EH (cell line): ENCODE data around the gene HLA-DMB.

Source experiments
- DNase-seq: peaks from one replicate; pipeline ENCODE4 v3.0.0-alpha.2; 2015; ENCODE audit warnings: low read depth

The HLA-DMB gene

GRCh38 chr6:32940656-32941213 lies at the start of gene HLA-DMB:
Gene HLA-DMB, minus strand, starts transcription at chr6:32941028. Its CDS starts 221 bp downstream, at chr6:32940807.
- peak; percentile 77 for DNase-seq

GRCh38 chr6:32989368-32989767 lies 48.5 kb upstream of the HLA-DMB start:
- no peak for DNase-seq

- peak; percentile 83 for DNase-seq
These were observed 44.0 kb upstream of the HLA-DMB start for GRCh38 chr6:32984622-32985389.

DNA sequence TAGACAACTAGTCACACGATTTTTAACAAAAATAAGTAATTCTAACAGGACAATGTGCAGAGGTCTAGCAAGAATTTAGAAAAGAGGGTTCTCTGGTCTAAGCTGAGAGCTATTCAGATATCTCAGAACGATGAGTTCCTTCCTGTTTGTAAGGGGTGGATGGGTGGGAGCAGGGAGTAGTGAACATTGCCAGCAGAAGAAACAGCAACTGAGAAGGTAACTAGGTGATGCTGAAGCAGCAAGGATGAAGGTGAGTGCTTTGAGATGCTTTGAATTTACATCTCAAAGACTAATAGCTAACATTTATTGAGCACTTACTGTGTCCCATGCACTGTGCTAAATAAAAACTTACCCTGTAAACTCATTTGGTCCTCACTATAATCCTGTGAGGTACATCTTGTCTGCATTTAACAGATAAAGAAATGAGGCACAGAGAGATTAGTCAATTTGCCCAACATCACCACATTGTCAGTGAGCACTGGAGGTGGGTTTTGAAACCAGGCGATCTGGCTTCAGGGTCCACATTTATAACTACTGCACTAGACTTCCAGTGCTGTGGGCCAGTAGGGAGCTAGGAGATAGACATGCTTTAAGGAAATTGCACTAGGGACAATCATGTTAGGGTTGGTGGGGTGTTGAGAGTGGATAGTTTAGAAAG lies 43.3 kb upstream of the HLA-DMB start:
- DNase-seq, result no peak

GRCh38 chr6:32983493-32983848 lies 42.6 kb upstream of the HLA-DMB start:
- no peak for DNase-seq

DNA sequence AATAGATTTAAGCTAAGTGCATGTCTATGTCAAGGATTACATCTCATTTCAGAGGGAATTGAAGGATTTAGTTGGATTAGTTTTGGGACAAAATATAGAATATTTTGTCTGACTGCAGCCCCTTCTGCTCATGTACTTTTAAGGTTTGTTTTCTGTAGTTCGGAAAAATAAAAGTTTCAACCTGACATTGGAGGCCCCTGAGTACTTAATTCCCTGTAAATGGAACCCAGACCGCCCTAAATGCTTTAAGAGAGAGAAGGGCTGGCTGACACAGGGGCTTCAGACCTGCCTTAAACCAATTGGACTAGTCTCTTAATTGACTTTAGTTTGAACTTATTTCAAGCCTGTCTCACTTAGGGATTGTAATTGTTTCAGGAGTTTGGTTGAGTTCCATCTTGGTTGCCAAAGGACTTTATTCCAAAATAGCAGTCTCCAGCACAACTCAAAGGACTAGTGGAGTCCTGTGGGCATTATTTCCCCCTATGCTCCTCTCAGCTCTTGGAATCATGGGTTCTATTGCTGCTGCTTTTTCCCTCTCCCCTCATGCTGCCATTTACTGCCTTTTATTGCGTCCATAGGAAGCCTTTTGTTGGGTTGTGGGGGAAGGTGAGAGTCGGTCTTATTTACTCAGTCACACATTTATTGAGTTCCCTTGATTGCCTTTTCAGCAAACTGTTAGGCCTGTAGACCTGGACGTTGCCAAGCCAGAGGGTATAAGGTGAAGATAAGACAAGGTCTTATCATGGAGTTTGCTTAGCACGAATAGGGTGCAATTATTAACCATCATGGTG lies 42.1 kb upstream of the HLA-DMB start:
- DNase-seq, result no peak

GRCh38 chr6:32982084-32982701 lies 41.4 kb upstream of the HLA-DMB start:
- peak; percentile 25 for DNase-seq

- DNase-seq, result no peak
These were observed 39.7 kb upstream of the HLA-DMB start for GRCh38 chr6:32980488-32981038.

- DNase-seq, result no peak
These were observed 39.1 kb upstream of the HLA-DMB start for GRCh38 chr6:32979720-32980487.

DNA sequence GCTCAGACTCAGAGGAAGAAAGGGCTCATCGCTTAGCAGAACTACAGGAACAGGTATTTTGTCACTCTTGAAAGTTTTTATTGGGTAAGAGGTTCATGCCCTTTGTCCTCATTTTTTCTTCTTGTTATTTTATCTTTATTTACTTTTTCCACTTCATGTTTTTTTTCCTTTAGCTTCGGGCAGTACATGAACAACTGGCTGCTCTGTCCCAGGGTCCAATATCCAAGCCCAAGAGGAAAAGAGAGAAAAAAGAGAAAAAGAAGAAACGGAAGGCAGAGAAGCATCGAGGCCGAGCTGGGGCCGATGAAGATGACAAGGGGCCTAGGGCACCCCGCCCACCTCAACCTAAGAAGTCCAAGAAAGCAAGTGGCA lies 37.1 kb upstream of the HLA-DMB start:
- DNase-seq, result no peak

DNA sequence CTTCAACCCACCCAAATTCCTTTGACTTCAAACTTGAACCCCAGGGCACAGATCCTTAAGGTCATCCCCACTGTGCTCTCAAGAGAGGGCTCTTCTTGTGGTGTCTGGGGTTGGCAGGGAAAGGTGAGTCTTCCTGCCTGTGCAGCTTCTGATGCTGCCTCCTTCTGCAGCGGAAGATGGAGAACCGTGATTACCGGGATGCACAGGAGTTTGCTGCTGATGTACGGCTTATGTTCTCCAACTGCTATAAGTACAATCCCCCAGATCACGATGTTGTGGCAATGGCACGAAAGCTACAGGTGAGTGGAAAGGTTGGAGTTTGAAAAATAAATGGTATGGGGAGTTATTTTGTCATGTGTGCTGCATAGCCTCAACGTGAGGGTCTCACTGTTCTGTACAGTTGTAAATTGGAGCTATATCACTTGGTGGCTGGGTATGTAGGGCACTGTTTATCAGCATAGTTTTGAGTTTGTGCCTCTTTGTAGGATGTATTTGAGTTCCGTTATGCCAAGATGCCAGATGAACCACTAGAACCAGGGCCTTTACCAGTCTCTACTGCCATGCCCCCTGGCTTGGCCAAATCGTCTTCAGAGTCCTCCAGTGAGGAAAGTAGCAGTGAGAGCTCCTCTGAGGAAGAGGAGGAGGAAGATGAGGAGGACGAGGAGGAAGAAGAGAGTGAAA lies 36.6 kb upstream of the HLA-DMB start:
- no peak for DNase-seq

DNA sequence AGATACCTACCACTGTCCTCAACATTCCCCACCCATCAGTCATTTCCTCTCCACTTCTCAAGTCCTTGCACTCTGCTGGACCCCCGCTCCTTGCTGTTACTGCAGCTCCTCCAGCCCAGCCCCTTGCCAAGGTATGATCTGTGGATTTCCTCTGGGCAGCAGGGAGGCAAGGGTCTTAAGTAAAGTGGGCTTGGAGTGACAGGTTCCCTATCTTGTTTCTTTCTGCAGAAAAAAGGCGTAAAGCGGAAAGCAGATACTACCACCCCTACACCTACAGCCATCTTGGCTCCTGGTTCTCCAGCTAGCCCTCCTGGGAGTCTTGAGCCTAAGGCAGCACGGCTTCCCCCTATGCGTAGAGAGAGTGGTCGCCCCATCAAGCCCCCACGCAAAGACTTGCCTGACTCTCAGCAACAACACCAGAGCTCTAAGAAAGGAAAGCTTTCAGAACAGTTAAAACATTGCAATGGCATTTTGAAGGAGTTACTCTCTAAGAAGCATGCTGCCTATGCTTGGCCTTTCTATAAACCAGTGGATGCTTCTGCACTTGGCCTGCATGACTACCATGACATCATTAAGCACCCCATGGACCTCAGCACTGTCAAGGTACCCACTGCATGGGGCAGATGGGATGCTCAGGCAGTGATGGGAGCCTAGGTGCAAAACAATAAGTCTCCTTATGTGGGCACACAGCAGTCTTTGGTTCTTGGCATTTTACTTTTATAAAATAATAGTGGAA lies 35.7 kb upstream of the HLA-DMB start:
- no peak for DNase-seq

DNA sequence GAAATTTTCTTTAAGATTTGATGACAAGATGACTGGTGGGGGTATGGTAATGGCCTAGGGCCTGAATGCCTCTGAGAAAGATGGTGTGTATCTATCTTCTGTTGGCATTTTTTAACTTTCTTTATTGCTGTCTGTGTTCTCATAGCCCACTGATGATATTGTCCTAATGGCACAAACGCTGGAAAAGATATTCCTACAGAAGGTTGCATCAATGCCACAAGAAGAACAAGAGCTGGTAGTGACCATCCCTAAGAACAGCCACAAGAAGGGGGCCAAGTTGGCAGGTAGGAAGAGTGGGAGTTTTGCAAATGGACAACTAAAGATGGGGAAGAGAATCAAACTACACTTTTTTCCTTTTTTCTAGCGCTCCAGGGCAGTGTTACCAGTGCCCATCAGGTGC lies 35.1 kb upstream of the HLA-DMB start:
- no peak for DNase-seq

DNA sequence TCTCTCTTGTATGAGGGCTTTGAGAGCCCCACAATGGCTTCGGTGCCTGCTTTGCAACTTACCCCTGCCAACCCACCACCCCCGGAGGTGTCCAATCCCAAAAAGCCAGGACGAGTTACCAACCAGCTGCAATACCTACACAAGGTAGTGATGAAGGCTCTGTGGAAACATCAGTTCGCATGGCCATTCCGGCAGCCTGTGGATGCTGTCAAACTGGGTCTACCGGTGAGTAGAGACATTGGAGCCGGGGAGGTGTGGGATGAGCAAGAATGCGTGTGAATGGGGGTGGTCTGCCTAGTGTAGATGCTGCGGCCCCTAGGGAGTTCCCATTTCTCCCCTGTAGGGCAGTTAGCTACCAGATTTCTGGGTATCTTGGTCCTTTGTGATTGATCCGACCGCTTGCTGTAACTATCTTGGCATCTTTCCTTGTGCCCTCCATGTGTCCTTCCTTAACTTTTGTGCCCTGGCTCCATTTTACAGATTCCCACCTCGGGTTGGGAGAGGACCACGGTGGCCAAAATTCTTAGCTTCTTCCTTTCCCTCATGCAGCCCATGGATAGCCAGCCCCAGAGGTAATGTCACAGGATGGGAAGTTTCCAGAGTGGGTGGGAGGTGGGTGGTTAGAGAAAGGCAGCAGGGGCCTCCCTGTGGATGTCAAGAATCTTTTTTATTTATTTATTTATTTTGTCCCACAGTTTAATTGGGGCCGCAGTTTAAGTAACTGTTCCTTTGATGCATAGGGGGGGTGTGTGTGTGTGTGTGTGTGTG lies 33.9 kb upstream of the HLA-DMB start:
- DNase-seq, result no peak

DNA sequence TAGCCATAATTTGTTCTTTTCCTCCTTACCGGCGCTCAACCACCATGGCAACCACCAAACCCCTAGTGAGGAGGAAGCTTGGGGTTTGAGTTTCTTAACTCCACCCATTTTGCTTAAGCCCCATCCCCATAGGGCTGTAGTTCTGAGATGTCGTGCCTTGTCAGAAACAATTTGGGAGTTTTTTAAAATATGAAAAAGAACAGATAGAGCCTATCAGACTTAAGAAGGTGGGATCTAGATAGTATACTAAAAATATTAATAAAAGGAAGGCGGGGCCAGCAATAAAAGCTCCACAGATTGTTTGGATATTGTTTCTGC lies 33.1 kb upstream of the HLA-DMB start:
- DNase-seq, result peak; percentile 73

- peak; percentile 58 for DNase-seq
These were observed 32.6 kb upstream of the HLA-DMB start for GRCh38 chr6:32973144-32974015.

DNA sequence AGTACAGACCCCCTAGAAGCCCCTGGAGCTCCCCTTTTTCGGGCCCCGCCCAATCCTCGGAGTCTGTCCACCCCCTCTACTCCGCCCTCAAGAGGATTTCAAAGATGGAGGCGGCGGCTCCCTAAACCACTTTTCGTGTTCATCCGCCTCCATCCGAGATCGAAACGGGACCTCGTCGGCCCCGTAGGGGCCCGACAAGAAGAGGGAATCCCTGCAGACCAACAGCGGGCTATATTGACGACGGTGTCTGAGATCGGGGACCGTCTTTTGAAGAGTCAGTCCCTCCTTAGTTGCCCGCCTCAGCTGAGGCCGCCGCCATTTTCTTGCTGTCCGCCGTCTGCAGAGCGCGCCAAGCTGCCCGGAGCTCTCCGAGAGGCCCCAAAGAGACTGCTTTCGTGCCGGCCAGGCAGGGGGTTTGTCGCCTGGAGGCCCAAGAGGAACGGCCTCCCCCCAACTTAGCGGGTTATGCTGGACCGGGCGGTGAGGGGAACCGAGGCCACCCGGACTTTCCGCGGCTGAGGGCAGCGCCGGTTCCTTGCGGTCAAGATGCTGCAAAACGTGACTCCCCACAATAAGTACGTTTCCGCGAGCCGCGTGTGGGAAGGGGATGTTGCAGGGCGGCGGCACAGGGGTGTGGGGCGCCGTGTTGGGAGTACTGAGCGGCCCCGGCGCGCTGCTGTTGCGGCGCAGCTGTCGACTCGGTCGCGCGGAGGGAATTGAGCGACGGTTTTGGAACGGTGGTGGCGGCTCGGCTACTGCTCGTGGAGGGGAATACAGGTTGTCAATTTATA lies 31.7 kb upstream of the HLA-DMB start:
- DNase-seq, result no peak
